HepG2 (cell line): ENCODE data around the gene ST6GALNAC6. TPM values are rescaled to one million over a fixed set of nuclear protein-coding genes. Genes with fewer than 3 reads are reported as not detected.

ENCODE experiments used
- FUBP1 ChIP-seq: sonication (generic); formaldehyde crosslinking; IDR thresholded peaks from 2 replicates; pipeline ENCODE4 v1.5.1; 2020; ENCODE audit warnings: missing genetic modification reagents, mild to moderate bottlenecking, borderline replicate concordance
- GATAD2A ChIP-seq: IDR thresholded peaks from 2 replicates; pipeline ENCODE4 v1.6.1; 2016
- GRHL1 ChIP-seq: sonication (generic); formaldehyde crosslinking; conservative IDR thresholded peaks from 2 replicates; pipeline ENCODE4 v1.8.0; 2022; ENCODE audit warnings: missing genetic modification reagents
- NPAS2 ChIP-seq: sonication (generic); formaldehyde crosslinking; IDR thresholded peaks from 2 replicates; pipeline ENCODE4 v1.8.0; 2022; ENCODE audit warnings: mild to moderate bottlenecking, missing genetic modification reagents, borderline replicate concordance
- RXRB ChIP-seq: IDR thresholded peaks from 2 replicates; pipeline ENCODE4 v1.6.1; 2016; ENCODE audit warnings: borderline replicate concordance, missing genetic modification reagents, missing compliant biosample characterization
- TFDP1 ChIP-seq: IDR thresholded peaks from 2 replicates; pipeline ENCODE4 v1.6.1; 2016; ENCODE audit warnings: missing compliant biosample characterization, missing genetic modification reagents, borderline replicate concordance
- ZBTB25 ChIP-seq: IDR thresholded peaks from 2 replicates; pipeline ENCODE4 v1.6.1; 2018; ENCODE audit warnings: missing genetic modification reagents
- ZBTB40 ChIP-seq, 2 experiments: fragments of 450-650 bp in 1 of 2; sonication (generic) in 1 of 2; formaldehyde crosslinking in 1 of 2; IDR thresholded peaks; 2 replicates each; pipeline versions ENCODE4 v1.6.1 to v1.8.0; 2016 to 2022; ENCODE audit warnings: antibody characterized with exemption in 1 of 2, mild to moderate bottlenecking in 1 of 2, missing genetic modification reagents in 1 of 2
- ZEB1 ChIP-seq: IDR thresholded peaks from 2 replicates; pipeline ENCODE4 v1.6.1; 2012; ENCODE audit warnings: mild to moderate bottlenecking, low read depth, inconsistent platforms; ENCODE audit not compliant: insufficient replicate concordance
- ZNF331 ChIP-seq: sonication (generic); formaldehyde crosslinking; IDR thresholded peaks from 2 replicates; pipeline ENCODE4 v1.4.0; 2020; ENCODE audit warnings: missing genetic modification reagents
- ZNF619 ChIP-seq: sonication (generic); formaldehyde crosslinking; IDR thresholded peaks from 2 replicates; pipeline ENCODE4 v1.4.0; 2020; ENCODE audit warnings: mild to moderate bottlenecking, missing genetic modification reagents
- ZNF678 ChIP-seq: sonication (generic); formaldehyde crosslinking; IDR thresholded peaks from 2 replicates; pipeline ENCODE4 v1.4.0; 2020; ENCODE audit warnings: mild to moderate bottlenecking, missing genetic modification reagents
- ZNF766 ChIP-seq: sonication (generic); formaldehyde crosslinking; IDR thresholded peaks from 2 replicates; pipeline ENCODE4 v1.5.0; 2020; ENCODE audit warnings: missing genetic modification reagents, borderline replicate concordance
- ZSCAN30 ChIP-seq: sonication (generic); formaldehyde crosslinking; IDR thresholded peaks from 2 replicates; pipeline ENCODE4 v1.5.0; 2020; ENCODE audit warnings: mild to moderate bottlenecking, missing genetic modification reagents
- polyA plus RNA-seq, 8 experiments: library from polyadenylated mRNA; depleted of rRNA in 3 of 8; stranded (reverse) in 7 of 8; unstranded in 1 of 8; fragments of >200 nt; fragmentation: Illumina TruSeq in 4 of 8; extraction: Trizol in 4 of 8; gene quantifications; 2 replicates each; pipeline versions ENCODE4 v1.2.1 to v1.2.3, GENCODE V29; 2011 to 2016; ENCODE audit warnings: low read depth in 4 of 8, missing spikeins in 1 of 8, mixed read lengths in 1 of 8; ENCODE audit not compliant: insufficient read depth in 1 of 8
- total RNA-seq, 5 experiments: library from RNA; depleted of rRNA; stranded (reverse); fragments of >200 nt; fragmentation: Illumina TruSeq; extraction: Trizol; gene quantifications; 2 replicates each; pipeline ENCODE4 v1.2.3, GENCODE V29; 2016; ENCODE audit warnings: low read depth in 1 of 5

Gene ST6GALNAC6
- total and polyA plus RNA-seq, 2 of the 13 experiments (the other 11 are each of a cell fraction or from before 2014, with no cell fraction given) = 18.5 to 65.4 TPM

- no peak for TF ChIP-seq ZBTB40 (IDR thresholded peaks at IDR 0.05)
- no peak for TF ChIP-seq ZBTB40 (CRISPR knock-in tag; IDR thresholded peaks at IDR 0.05)
- TF ChIP-seq ZSCAN30 (CRISPR knock-in tag) = no peak
- no peak for TF ChIP-seq TFDP1 (CRISPR knock-in tag)
- peak; percentile 50; the same call in 1 of the 2 replicates for TF ChIP-seq GATAD2A (CRISPR knock-in tag)
- TF ChIP-seq ZNF766 (CRISPR knock-in tag) = no peak
- 0 out of 2 replicates have a peak, but pooled peaks have one; percentile 27 for TF ChIP-seq RXRB (CRISPR knock-in tag)
- 0 out of 2 replicates have a peak, but pooled peaks have one; percentile 23 for TF ChIP-seq ZBTB25 (CRISPR knock-in tag)
- no peak for TF ChIP-seq ZNF678 (CRISPR knock-in tag)
- no peak for TF ChIP-seq FUBP1
- TF ChIP-seq ZNF619 (CRISPR knock-in tag) = no peak
- peak; percentile 46 for TF ChIP-seq ZNF331 (CRISPR knock-in tag)
- TF ChIP-seq NPAS2 (CRISPR knock-in tag) = no peak
- no peak for TF ChIP-seq GRHL1 (CRISPR knock-in tag)
- no peak for TF ChIP-seq ZEB1
Observed at GRCh38 chr9:127943731-127944144, 44.3 kb upstream of the ST6GALNAC6 start (continued).
